ENCODE results near the gene SUSD5. TPM values are rescaled to one million over a fixed set of nuclear protein-coding genes. Genes with fewer than 3 reads are reported as not detected.
"Not testable (repeated sequence)": the region's sequence is repeated elsewhere in the genome, so short reads cannot be mapped to it uniquely, and the experiment has no call there.

The SUSD5 gene
- total RNA-seq, 1 donor from 2014 or later = 3.5 TPM

- no peak for DNase-seq
Measured at GRCh38 chr3:33194303-33194702, 24.3 kb downstream of the SUSD5 start.

DNA sequence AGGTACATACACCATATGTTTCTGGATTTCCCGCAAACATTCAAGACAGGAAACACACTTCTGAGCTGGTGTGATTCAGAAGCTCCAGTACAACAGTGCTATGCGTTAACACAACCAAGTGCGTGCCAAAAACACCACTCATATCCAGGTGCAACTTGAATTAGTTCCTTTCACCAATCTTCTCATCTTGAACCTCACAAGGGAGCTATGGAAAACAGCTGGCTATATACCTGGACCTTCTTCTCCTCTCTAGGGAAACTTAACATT, 31.3 kb downstream of the SUSD5 start:
- DNase-seq = no peak

GRCh38 chr3:33186524-33187367, 31.9 kb downstream of the SUSD5 start:
- DNase-seq = no peak

DNA sequence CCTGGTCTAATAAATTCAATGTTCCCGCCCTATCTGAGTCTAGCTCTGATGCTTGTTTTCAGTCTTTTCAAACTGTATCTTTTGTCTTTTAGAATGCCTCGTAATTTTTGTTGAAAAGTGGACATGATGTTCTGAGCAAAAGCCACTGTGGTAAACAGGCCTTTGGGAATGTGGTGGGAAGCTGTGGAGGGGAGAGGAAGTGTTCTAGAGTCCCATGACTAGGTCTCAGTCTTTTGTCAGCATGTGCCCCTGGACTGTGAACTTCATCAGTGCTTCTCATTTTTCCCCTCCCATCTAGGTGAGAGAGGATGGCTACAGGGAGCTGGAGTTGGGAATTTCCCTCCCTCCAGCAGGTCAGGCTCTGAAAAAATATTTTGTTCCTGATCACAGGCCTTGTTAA, 33.7 kb downstream of the SUSD5 start:
- no peak for DNase-seq

DNA sequence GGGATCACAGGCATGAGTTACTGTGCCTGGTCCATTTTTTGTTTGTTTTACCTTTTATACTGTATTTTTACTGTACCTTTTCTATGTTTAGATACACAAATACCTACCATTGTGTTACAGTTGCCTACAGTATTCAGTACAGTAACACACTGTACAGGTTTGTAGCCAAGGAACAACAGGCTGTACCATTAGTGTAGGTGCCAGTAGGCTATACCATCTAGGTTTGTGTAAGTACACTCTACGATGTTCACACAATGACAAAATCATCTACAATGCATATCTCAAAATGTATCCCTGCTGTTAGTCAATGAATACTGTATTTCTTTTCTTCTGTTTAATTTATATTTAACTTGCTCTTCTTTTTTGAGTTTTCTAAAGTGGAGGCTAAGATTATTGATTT, 37.0 kb downstream of the SUSD5 start:
- not testable (repeated sequence) for DNase-seq

DNA sequence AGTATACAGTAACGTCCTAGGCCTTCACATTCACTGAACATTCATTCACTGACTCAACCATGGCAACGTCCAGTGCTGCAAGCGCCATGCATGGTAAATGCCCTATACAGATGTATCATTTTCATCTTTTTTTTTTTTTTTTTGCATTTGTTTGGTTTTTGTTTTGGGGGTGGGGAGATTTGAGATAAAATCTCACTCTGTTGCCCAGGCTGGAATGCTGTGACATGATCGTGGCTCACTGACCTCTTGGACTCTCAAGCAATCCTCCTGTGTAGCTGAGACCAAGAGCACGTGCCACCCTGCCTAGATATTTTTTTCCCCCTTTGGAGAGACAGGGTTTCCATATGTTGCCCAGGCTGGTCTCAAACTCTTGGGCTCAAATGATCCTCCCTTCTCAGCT, 37.4 kb downstream of the SUSD5 start:
- DNase-seq = no peak

GRCh38 chr3:33179132-33179531, 39.5 kb downstream of the SUSD5 start:
- no peak for DNase-seq

GRCh38 chr3:33174711-33175414, 43.7 kb downstream of the SUSD5 start:
- DNase-seq = no peak

DNA sequence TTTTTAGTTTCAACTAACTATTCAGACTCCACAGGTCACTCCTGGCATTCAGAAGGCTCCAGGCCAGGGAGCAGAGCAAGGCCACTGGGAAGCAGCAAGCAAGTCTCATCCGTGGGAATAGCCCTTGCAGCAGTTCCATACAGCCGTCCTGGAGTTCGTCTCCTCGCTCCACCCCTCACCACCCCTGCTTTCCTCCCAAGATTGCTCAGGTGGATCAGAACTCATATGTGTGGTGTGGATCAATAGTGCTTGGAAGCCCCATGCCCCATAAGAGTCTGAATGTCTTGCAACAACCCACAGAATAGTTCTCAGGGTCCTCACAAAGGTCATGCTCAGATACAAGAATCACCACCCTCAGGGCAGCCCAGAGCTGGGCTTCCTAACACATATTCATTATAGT, 44.5 kb downstream of the SUSD5 start:
- no peak for DNase-seq

- DNase-seq = no peak
Measured at GRCh38 chr3:33173672-33174071, 44.9 kb downstream of the SUSD5 start.

DNA sequence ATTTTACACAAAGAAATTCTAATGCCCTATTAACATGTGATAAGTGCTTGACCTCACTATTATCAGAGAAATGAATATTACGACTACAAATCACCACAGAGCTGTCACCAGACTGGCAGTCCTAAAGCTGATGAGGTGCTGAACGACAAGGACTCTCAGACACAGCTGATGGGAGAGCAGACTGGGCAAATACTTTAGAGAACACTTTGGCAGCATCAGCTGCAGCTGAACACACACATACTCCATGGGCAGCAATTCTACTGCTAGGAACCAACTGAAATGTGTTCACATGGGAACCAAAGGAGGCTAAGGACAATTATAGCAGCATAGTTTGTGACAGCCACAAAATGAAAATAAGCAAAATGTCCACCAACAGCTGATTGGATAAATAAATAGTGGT, 45.5 kb downstream of the SUSD5 start:
- DNase-seq = no peak

GRCh38 chr3:33171580-33171979, 47.0 kb downstream of the SUSD5 start:
- no peak for DNase-seq

- peak; percentile 28 for DNase-seq
Measured at GRCh38 chr3:33170531-33170930, 48.1 kb downstream of the SUSD5 start.

- DNase-seq = no peak
Measured at GRCh38 chr3:33167716-33168336, 50.8 kb downstream of the SUSD5 start.

GRCh38 chr3:33167284-33167683, 51.3 kb downstream of the SUSD5 start:
- no peak for DNase-seq

GRCh38 chr3:33166095-33166494, 52.5 kb downstream of the SUSD5 start:
- DNase-seq = no peak

DNA sequence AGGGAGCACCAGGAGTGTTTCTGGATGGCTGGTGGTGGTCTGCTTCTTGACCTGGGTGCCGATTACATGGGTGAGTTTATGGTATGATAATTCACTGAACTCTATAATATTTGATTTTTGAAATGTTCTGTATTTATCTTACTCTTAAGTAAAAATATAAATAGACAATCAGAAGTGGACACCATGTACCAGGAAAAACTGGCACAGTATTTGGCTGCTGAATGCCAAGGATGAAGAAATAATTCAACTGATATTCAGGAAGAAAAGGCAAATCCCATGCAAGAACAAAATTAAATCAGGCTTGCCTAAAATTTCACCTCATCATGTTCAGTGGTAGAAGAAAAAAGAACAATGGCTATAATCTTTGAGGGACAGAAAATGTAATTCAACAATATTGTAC, 53.2 kb downstream of the SUSD5 start:
- no peak for DNase-seq

DNA sequence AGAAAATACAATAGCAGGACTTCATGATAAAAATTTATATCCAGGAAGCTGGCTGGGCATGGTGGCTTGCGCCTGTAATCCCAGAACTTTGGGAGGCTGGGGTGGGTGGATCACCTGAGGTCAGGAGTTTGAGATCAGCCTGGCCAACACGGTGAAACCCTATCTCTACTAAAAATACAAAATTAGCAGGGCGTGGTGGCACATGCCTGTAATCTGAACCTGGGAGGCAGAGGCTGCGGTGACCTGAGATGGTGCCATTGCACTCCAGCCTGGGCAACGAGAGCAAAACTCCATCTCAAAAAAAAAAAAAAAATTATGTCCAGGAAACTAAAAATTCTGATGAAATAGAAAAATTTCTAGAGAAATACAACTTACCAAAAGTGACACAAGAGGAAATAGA, 56.0 kb downstream of the SUSD5 start:
- not testable (repeated sequence) for DNase-seq

GRCh38 chr3:33159981-33160380, 58.6 kb downstream of the SUSD5 start:
- no peak for DNase-seq

GRCh38 chr3:33159234-33159633, 59.4 kb downstream of the SUSD5 start:
- no peak for DNase-seq

DNA sequence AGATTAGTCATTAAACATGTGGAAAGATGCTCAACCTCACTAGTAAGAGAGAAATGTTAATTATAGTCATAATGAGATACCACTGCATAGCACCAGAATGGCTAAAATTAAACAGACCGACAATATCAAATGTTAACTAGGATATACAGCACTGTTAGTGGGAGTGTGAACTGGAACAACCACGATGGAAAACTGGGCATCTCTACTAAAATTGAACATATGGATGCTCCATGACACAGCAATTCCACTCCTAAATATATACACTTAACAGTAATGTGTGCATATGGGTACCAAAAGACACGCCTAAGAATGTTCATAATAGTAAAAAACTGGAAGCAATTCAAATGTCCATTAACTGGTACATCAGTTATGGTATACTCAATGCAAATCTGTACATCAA, 63.3 kb downstream of the SUSD5 start:
- DNase-seq = no peak

- DNase-seq = no peak
Measured at GRCh38 chr3:33153782-33154181, 64.8 kb downstream of the SUSD5 start.
